HS-27A (cell line): Measurements from ENCODE around the gene OSBPL5.

ENCODE experiments used
- DNase-seq: peaks from one replicate; pipeline ENCODE4 v3.0.0-alpha.2; 2012; ENCODE audit warnings: low read depth, missing footprints

The OSBPL5 gene

GRCh38 chr11:3099178-3099577, 65.9 kb downstream of the OSBPL5 start:
- DNase-seq: no peak

DNA sequence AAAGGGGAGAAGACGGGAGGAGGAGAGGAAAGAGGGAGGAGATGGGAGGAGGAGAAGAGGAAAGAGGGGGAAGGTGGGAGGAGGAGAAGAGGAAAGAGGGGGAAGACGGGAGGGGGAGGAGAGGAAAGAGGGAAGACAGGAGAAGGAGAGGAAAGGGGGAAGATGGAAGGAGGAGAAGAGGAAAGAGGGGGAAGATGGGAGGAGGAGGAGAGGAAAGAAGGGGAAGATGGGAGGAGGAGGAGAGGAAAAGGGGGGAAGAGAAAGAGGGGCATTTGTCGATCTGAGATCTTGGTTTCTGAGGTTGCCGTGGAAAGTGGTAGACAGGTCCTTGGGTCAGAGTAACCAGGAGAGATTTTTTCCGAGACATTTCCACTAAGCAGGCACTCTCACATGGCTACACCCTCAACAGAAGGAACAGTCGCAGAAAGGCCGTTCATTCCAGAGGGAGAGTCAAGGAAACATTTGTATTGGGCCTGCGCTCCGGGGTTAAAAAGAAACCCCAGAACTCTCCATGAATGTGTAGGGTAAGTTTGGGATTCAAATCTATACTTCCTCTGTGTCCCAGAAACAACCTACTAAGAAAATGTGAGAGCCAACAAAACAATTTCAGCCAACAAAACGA, 68.1 kb downstream of the OSBPL5 start:
- no peak for DNase-seq

- DNase-seq: peak; percentile 29
Measured at GRCh38 chr11:3095712-3096361, 69.3 kb downstream of the OSBPL5 start.

GRCh38 chr11:3094223-3094824, 70.8 kb downstream of the OSBPL5 start:
- no peak for DNase-seq

- DNase-seq: no peak
Measured at GRCh38 chr11:3093281-3094191, 71.6 kb downstream of the OSBPL5 start.

DNA sequence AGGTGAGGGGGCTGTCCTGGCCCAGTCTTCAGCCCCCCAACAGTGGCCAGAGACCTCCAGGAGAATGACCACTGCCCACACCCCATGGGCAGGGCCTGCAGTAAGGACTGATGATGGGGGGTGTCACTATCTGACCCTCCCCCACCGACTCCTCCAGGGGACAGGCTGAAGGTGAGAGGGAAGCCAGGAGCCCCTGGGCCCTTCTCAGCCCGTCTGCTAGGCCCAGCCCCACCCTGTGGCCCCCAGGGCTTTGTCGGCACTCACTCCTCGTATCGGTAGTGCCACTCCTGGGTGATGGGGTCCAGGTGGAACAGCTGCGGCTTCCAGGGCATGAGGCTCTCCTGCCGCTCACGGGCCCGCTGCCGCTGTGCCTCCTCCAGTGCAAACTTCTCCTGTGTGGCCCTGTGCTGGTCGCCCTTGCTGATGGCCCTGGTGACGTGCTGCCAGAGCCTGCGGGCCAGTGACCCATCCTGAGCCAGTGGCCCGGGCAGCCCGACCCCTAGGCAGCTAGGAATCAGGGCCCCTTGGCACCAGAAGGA, 72.4 kb downstream of the OSBPL5 start:
- no peak for DNase-seq

DNA sequence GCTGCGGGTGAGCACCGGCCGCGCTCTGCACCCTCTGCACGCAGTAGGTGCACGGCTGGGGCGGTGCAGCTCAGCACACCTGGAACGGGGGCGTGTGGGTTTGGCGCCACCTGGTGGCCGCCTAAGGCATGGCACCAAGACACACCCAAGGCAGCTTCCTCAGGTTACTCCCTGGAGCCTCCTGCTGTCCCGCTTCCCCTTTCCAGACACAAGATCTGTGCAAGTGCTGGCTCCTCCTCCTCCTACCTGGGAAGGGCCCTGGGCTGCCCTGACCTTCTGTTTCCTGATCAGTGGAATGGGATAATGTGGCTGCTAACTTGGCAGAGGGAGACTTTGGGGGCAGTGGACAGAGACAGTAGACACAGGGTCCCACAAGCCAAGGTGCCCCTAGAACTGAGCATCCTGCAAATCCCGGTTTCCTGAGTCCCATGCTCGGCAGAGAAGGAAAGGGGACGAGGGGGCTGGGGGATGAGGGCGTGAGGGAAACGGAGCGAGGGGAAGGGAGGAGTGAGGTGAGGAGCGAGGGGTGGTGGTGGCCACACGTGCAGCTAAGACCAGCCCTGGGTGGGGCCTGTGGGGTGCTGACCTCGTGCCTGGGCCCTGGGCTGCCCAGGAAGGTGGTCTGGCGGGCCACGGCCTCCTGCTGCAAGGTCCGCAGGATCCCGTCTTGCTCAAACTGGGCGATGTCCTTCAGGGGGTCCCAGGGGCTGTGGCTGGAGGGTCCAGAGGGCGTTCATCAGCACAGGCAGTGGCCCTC, 73.1 kb downstream of the OSBPL5 start:
- peak; percentile 26 for DNase-seq

GRCh38 chr11:3091081-3091845, 73.8 kb downstream of the OSBPL5 start:
- DNase-seq: no peak

- DNase-seq: no peak
Measured at GRCh38 chr11:3090096-3090901, 74.8 kb downstream of the OSBPL5 start.

GRCh38 chr11:3089236-3090061, 75.7 kb downstream of the OSBPL5 start:
- DNase-seq: no peak

- DNase-seq: no peak
Measured at GRCh38 chr11:3088806-3089205, 76.3 kb downstream of the OSBPL5 start.

DNA sequence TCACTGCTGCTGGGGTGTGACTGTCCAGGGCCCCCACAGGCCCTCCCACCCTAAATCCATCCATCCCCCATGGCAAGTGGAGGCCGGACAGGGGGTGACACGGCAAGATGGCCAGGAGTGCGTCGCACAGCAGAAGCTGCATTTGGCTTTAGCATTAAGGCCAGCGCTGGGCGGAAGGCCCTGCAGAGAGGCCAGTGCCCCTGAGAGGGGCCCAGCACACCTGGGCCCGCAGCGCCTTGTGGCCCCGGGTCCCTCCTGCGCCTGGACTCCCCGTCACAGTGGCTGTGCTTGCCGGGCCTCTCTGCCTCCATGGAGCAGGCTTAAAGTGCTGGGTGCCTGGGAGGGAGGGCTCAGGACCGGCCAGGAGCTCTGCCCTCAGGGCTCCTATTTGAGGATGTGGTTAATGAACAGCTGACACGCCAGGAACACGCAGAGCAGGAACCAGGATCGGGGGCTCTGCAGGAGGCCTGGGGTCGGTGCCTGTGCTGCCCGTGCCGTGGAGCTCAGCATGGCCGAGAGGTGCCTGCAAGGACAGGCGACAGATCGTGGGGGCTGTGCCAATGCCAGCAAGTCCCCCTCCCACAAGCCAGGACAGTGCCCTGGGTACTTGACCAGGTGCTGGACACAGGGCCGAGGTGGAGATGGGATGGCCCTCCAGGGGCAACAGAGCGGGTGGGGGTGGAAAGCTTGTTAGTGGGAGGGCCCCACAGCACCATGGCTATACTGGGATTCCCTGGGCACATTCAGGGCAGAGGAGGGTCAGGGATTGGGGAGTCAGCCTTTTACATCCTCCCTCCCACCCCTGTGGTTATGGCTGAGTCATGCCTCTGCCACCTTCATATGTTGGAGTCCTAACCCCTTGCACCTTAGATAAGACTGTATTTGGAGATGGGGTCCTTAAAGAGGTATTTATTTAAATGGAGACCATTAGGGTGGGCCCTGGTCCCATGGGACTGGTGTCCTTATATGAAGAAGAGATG, 77.0 kb downstream of the OSBPL5 start:
- no peak for DNase-seq

GRCh38 chr11:3087373-3087772, 77.7 kb downstream of the OSBPL5 start:
- DNase-seq: no peak

- DNase-seq: no peak
Measured at GRCh38 chr11:3086671-3087150, 78.4 kb downstream of the OSBPL5 start.

DNA sequence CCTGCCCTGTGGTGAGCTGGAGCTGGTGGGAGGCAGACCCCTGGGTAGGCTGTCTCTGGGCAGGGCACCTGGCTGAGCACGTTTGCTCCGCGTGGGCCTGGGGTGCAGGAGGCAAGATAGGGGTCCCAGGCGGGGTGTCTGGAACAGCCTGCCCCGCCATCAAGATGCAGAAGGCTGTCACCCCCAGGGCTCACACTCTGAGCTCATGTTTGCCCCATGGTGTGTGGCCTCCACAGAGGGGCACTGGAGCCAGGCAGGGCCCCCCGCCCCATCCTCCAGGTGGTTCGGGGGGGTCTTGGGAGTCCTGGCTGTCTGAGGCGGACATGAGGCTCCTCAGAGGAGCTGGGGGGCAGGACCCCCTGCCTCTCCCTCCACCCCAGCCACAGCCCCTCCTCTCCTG, 79.0 kb downstream of the OSBPL5 start:
- no peak for DNase-seq

- no peak for DNase-seq
Measured at GRCh38 chr11:3085052-3085451, 80.1 kb downstream of the OSBPL5 start.

DNA sequence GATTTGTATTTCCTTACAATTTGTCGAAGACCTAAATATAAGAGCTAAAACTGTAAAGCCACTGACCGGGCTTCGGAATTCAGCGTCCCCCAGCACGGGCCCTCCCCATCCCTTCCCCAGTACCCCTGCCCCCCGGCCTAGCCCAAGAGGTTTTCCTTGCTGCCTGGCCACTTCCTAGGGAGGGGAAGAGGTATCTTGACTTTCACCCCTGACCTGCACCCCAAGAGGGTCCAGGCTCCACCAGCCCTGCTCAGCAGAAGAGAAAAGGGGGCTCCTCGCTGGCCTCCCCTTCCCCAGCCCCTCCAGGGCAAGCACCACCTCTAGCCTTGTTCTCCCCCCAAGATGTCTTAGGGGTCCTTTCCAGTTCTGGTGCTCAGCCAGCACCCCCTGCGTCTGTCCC, 81.8 kb downstream of the OSBPL5 start:
- DNase-seq: no peak

GRCh38 chr11:3081386-3081751, 83.7 kb downstream of the OSBPL5 start:
- DNase-seq: no peak
